SU-DHL-6 (cell line): ENCODE results near the gene SRP72.
"Not testable (repeated sequence)": the region's sequence is repeated elsewhere in the genome, so short reads cannot be mapped to it uniquely, and the experiment has no call there.

Experiments used
- H2AFZ ChIP-seq: fragments of 200-600 bp; sonication (generic); 2 replicates; pipeline ENCODE4 v1.6.1; 2014; ENCODE audit warnings: low read depth, mild to moderate bottlenecking, moderate library complexity, mixed read lengths, antibody characterized with exemption, low read length; ENCODE audit not compliant: severe bottlenecking
- H3F3A ChIP-seq: fragments of 200-600 bp; shearing (Covaris generic); 2 replicates; pipeline ENCODE4 v1.6.0; 2016; ENCODE audit warnings: antibody characterized with exemption, mild to moderate bottlenecking; ENCODE audit not compliant: insufficient read depth
- H3K27ac ChIP-seq: fragments of 200-600 bp; sonication (generic); 2 replicates; pipeline ENCODE4 v1.5.1; 2016; ENCODE audit warnings: low read depth, mild to moderate bottlenecking, low read length, moderate library complexity, mixed read lengths
- H3K27me3 ChIP-seq: fragments of 200-600 bp; sonication (generic), shearing (Covaris generic); 2 replicates; pipeline ENCODE4 v1.6.0; 2014; ENCODE audit warnings: mild to moderate bottlenecking, low read length
- H3K36me3 ChIP-seq: fragments of 200-600 bp; sonication (generic); 2 replicates; pipeline ENCODE4 v1.6.1; 2014; ENCODE audit warnings: mild to moderate bottlenecking, low read length, mixed read lengths
- H3K4me2 ChIP-seq: fragments of 300-600, 200-600 bp; shearing (Covaris generic), sonication (generic); 2 replicates; pipeline ENCODE4 v1.6.0; 2014; ENCODE audit warnings: low read length, low read depth, mild to moderate bottlenecking; ENCODE audit not compliant: poor library complexity, severe bottlenecking
- H3K4me3 ChIP-seq: fragments of 200-600 bp; sonication (generic); 2 replicates; pipeline ENCODE4 v1.5.1; 2014; ENCODE audit warnings: antibody characterized with exemption, low read length, mild to moderate bottlenecking, mixed read lengths; ENCODE audit not compliant: insufficient read depth, poor library complexity, severe bottlenecking
- H3K79me2 ChIP-seq: fragments of 200-600 bp; sonication (generic); 2 replicates; pipeline ENCODE4 v1.6.1; 2014; ENCODE audit warnings: mild to moderate bottlenecking, low read length, moderate library complexity; ENCODE audit not compliant: insufficient read depth
- H3K9ac ChIP-seq: fragments of 200-600 bp; sonication (generic); 2 replicates; pipeline ENCODE4 v1.7.0; 2014; ENCODE audit warnings: mild to moderate bottlenecking, low read length
- H3K9me2 ChIP-seq: fragments of 200-600 bp; sonication (generic); replicated peaks from 2 replicates; pipeline ENCODE4 v1.6.1; 2014; ENCODE audit warnings: low read length; ENCODE audit not compliant: insufficient read depth
- H3K9me3 ChIP-seq: fragments of 200-600 bp; sonication (generic); 2 replicates; pipeline ENCODE4 v1.6.1; 2014; ENCODE audit warnings: low read length, mixed read lengths; ENCODE audit not compliant: insufficient read depth
- H4K20me1 ChIP-seq: fragments of 200-600 bp; sonication (generic); 2 replicates; pipeline ENCODE4 v1.6.1; 2014; ENCODE audit warnings: low read depth, mild to moderate bottlenecking, antibody characterized with exemption, low read length, moderate library complexity, mixed read lengths
- EZH2phosphoT487 ChIP-seq: fragments of 200-600 bp; sonication (generic), shearing (Covaris generic); conservative IDR thresholded peaks from 2 replicates; pipeline ENCODE4 v1.6.1; 2018; ENCODE audit warnings: mild to moderate bottlenecking, antibody characterized with exemption, low read length, moderate library complexity, mixed read lengths
- TF ChIP-seq, protein P1 (sequence below): fragments of 200-600 bp; sonication (generic); IDR thresholded peaks from one replicate; pipeline ENCODE4 v1.5.1; 2017; ENCODE audit warnings: antibody characterized with exemption, mild to moderate bottlenecking, low read length, moderate library complexity; ENCODE audit not compliant: insufficient read depth, poor library complexity, severe bottlenecking

SRP72 gene

DNA sequence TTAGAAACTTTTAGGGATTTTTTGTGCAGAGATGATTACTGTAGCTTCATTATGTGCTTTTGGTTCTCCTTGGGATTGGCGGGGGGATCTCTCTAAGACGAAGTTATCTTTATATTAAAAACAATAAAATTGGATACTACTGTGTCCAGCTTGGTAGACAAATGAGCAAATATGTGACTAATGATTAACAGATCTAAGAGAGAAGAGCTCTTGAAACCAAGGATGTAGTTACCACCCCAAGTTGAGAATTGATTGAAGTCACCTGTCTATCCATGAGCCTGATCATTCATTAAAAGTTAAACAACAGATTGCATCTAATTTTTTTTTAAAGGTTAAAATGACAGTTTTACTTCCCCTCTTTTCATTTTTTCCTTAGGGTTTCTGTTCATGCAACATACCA, 22.7 kb upstream of the SRP72 start:
- Histone ChIP-seq H3K4me3 (no peak overlapping the region), H4K20me1 (0 out of 2 replicates have a peak, but pooled peaks cover 4% of the 10 kb centered on the region), H3K9me2 (no peaks in the 10 kb centered on the region), H3K9me3 (no peaks in the 10 kb centered on the region), H3K36me3 (peaks cover 31% of the 10 kb centered on the region; the same call in 1 of the 2 replicates), H3K4me2 (no peak overlapping the region), H3F3A (no peaks in the 10 kb centered on the region), H3K9ac (no peak overlapping the region), H2AFZ (no peak overlapping the region), H3K27ac (no peak overlapping the region), H3K27me3 (no peaks in the 10 kb centered on the region), H3K79me2 (peaks cover 66% of the 10 kb centered on the region)
- TF ChIP-seq, protein P1, sequence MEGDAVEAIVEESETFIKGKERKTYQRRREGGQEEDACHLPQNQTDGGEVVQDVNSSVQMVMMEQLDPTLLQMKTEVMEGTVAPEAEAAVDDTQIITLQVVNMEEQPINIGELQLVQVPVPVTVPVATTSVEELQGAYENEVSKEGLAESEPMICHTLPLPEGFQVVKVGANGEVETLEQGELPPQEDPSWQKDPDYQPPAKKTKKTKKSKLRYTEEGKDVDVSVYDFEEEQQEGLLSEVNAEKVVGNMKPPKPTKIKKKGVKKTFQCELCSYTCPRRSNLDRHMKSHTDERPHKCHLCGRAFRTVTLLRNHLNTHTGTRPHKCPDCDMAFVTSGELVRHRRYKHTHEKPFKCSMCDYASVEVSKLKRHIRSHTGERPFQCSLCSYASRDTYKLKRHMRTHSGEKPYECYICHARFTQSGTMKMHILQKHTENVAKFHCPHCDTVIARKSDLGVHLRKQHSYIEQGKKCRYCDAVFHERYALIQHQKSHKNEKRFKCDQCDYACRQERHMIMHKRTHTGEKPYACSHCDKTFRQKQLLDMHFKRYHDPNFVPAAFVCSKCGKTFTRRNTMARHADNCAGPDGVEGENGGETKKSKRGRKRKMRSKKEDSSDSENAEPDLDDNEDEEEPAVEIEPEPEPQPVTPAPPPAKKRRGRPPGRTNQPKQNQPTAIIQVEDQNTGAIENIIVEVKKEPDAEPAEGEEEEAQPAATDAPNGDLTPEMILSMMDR: no peak
- no peak for TF ChIP-seq EZH2phosphoT487

DNA sequence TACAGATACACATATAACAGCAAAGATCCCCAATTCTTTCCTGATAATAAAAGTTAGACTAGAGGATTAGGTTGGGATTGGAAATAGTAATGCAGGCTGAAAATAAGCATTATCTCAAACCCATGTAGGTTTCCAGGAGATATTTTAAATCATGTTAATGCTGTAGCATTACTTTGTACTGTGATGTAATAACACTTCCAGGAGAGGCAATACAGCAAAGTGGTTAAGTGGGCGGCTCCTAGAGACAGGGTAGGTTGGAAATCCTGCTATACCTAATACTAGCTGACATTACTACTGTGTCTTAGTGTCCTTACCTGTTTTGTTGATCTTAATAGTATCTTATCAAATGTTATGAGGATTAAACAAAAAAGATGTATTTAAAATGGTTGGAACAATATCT, 21.7 kb upstream of the SRP72 start:
- Histone ChIP-seq H3K27me3 (no peaks in the 10 kb centered on the region), H3K27ac (no peak overlapping the region), H3K4me2 (no peak overlapping the region), H3F3A (no peaks in the 10 kb centered on the region), H3K4me3 (no peak overlapping the region), H3K9me2 (no peaks in the 10 kb centered on the region), H2AFZ (no peak overlapping the region), H3K79me2 (peaks cover 56% of the 10 kb centered on the region), H3K36me3 (peaks cover 31% of the 10 kb centered on the region; the same call in 1 of the 2 replicates), H3K9me3 (no peaks in the 10 kb centered on the region), H3K9ac (no peak overlapping the region), H4K20me1 (no peaks in the 10 kb centered on the region)
- no peak for TF ChIP-seq EZH2phosphoT487
- TF ChIP-seq, protein P1: no peak

DNA sequence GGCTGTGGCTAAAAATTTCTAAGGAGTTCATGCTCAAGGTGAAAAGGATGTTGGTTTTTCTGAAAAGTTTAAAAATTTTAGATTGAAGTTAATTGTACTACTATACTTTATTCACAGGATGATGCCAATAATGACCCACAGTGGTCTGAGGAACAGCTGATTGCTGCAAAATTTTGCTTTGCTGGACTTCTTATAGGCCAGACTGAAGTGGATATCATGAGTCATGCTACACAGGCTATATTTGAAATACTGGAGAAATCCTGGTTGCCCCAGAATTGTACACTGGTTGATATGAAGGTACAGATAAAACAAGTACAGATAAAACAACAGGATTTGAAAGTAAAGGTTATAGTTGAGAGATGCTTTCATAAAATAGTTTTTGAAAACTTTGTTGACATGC, 19.1 kb upstream of the SRP72 start:
- H4K20me1 ChIP-seq: no peaks in the 10 kb centered on the region
- H3K27me3 ChIP-seq: no peaks in the 10 kb centered on the region
- peaks cover 35% of the 10 kb centered on the region for H3K79me2 ChIP-seq
- H3K27ac ChIP-seq: no peak overlapping the region
- H3K4me2 ChIP-seq: no peak overlapping the region
- H3K4me3 ChIP-seq: no peak overlapping the region
- H3K9me2 ChIP-seq: no peaks in the 10 kb centered on the region
- H3F3A ChIP-seq: no peaks in the 10 kb centered on the region
- H2AFZ ChIP-seq: no peak overlapping the region
- no peak for TF ChIP-seq EZH2phosphoT487
- TF ChIP-seq, protein P1: no peak
- no peaks in the 10 kb centered on the region for H3K9me3 ChIP-seq
- peaks cover 26% of the 10 kb centered on the region; the same call in 1 of the 2 replicates for H3K36me3 ChIP-seq
- H3K9ac ChIP-seq: no peak overlapping the region

DNA sequence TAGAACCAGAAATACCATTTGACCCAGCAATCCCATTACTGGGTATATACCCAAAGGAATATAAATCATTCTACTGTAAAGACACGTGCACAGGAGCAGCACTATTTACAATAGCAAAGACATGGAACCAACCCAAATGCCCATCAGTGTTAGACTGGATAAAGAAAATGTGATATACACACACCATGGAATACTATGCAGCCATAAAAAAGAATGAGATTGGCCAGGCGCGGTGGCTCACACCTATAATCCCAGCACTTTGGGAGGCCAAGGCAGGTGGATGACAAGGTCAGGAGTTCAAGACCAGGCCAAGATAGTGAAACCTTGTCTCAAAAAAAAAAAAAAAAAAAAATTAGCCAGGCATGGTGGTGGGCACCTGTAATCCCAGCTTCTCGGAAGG, 17.9 kb upstream of the SRP72 start:
- Histone ChIP-seq H3K36me3 (peaks cover 21% of the 10 kb centered on the region; the same call in 1 of the 2 replicates), H3K79me2 (peaks cover 23% of the 10 kb centered on the region)
- H3K4me3 ChIP-seq, H3K4me2 ChIP-seq, H3K27ac ChIP-seq, H3K9me3 ChIP-seq, H3K9ac ChIP-seq, H3K9me2 ChIP-seq, H3F3A ChIP-seq, H2AFZ ChIP-seq, H4K20me1 ChIP-seq, H3K27me3 ChIP-seq: not testable (repeated sequence)
